Suprapubic skin (tissue), 4 donors: ENCODE data around the gene ADGRG1.

Source experiments
- CTCF ChIP-seq, 2 donors: fragments of 200-600 bp in 1 of 2; fragments of 450-650 bp in 1 of 2; sonication (generic) in 1 of 2; IDR thresholded peaks; one replicate each; pipeline ENCODE4 v1.5.1; 2016 to 2019; ENCODE audit warnings: antibody characterized with exemption in 2 of 2, mild to moderate bottlenecking in 1 of 2, moderate library complexity in 1 of 2
- POLR2A ChIP-seq, 2 donors: fragments of 450-650 bp; IDR thresholded peaks; one replicate each; pipeline ENCODE4 v1.6.1; 2017; ENCODE audit warnings: antibody characterized with exemption in 2 of 2, mild to moderate bottlenecking in 2 of 2, moderate library complexity in 2 of 2
- POLR2AphosphoS5 ChIP-seq, 3 donors: sonication (generic); formaldehyde crosslinking; IDR thresholded peaks; one replicate each; pipeline ENCODE4 v1.6.1; 2017; ENCODE audit warnings: antibody characterized with exemption in 3 of 3

GRCh38 chr16:57696240-57696639, 67.8 kb downstream of the ADGRG1 start:
- TF ChIP-seq CTCF (IDR thresholded peaks at IDR 0.05) (no peak), POLR2AphosphoS5 (IDR thresholded peaks at IDR 0.05) (no peak), POLR2A (IDR thresholded peaks at IDR 0.05) (no peak)
